CD4-positive, alpha-beta T cell treated with Interleukin-15 for 1 hour (primary cell): ENCODE data around the gene UPK1B.
"Not testable (repeated sequence)": the region's sequence is repeated elsewhere in the genome, so short reads cannot be mapped to it uniquely, and the experiment has no call there.

Experiments used
- DNase-seq: peaks from one replicate; pipeline ENCODE4 v3.0.0-alpha.2; 2020

The UPK1B gene

GRCh38 chr3:119227070-119227850, 53.9 kb downstream of the UPK1B start:
- no peak for DNase-seq

DNA sequence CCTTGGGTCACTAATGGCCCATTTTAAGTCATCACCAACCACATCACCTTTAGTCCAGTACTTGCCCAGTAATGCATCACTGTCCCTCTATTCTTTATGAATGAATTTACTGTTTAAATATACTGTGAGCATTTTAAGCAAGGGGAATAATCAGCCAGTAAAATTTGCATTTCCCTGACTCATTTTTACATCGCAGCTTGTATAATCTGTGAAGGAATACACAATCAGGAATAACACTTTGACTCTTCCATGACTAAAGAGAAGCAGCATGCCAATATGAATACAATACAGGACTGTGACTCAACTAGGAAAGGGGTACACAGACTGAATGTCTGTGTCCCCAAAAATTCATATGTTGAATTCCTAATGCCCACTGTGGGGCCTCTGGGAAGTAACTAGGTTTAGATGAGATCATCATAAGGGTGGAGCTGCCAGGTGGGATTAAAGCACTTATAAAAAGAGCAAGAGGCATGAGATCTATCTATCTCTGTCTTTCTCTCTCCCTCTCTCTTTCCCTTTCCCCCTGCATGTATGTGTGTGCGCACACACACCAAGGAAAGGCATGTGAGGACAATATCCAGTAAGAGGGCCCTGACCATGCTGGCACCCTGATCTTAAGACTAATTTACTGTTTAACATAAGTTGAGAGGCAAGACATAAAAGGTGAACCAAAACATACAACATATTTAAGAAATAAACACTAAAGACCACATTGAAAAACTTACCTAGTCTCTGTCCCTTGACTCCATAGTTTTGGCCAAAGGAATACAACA, 55.2 kb downstream of the UPK1B start:
- DNase-seq = no peak

GRCh38 chr3:119229190-119229589, 55.8 kb downstream of the UPK1B start:
- no peak for DNase-seq

GRCh38 chr3:119230071-119230470, 56.7 kb downstream of the UPK1B start:
- no peak for DNase-seq

DNA sequence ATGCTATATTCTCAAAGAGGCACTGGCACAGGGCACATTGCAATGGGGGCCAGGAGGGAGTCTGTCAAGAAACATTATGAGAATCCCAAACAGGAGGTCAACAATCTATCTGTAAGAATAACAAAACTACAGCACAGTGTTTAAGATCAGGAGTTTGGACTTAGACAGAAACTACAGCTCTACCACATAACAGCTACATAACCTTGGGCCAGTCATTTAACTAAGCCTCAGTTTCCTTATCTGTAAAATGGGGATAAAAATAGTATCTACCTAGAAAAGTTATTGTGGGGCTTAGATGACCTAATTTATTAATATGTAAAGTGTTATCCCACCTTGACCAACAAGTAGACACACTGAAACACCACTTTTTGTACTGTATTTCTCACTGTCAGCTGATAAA, 57.3 kb downstream of the UPK1B start:
- no peak for DNase-seq

- DNase-seq = no peak
Observed at GRCh38 chr3:119234610-119235009, 61.2 kb downstream of the UPK1B start.

DNA sequence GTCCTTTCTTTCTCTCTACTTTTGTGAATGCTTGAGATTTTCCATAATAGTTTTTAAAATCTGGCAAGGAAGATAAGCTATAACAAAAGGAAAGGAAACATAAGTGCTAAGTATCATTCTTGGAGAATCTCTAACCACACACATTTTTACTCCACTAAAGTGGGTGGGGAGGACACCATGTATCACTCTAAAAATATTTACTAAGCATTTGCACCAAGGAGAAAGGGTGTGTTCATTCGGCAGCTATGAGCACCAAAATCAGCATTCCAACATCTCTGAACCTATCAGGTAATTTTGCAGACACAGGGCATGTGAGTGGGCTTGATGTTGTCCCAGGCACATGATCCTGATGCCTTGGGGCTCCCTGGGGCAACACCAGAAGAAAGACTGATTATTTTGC, 61.8 kb downstream of the UPK1B start:
- DNase-seq = no peak

- DNase-seq = peak; percentile 44
Observed at GRCh38 chr3:119236756-119237155, 63.4 kb downstream of the UPK1B start.

DNA sequence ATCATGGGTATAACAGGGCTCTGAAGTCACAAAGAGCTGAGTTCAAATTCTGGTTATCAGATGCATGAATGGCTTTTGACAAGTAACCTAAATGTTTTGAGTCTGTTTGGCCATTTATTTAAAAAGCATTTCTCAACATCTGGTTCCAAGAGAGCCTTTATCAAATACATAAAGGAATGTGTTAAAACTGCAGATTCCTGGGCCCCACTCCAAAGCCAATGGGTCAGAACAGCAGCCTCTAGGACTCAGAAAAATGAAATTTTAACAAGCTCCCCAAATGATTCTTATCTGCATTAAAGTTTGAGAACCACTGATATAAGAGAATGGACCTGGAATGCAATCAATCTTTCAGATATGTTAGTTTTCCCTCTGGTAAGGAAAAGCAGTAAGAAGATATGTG, 63.9 kb downstream of the UPK1B start:
- no peak for DNase-seq

GRCh38 chr3:119238363-119238762, 65.0 kb downstream of the UPK1B start:
- no peak for DNase-seq

- DNase-seq = no peak
Observed at GRCh38 chr3:119239206-119239820, 65.9 kb downstream of the UPK1B start.

DNA sequence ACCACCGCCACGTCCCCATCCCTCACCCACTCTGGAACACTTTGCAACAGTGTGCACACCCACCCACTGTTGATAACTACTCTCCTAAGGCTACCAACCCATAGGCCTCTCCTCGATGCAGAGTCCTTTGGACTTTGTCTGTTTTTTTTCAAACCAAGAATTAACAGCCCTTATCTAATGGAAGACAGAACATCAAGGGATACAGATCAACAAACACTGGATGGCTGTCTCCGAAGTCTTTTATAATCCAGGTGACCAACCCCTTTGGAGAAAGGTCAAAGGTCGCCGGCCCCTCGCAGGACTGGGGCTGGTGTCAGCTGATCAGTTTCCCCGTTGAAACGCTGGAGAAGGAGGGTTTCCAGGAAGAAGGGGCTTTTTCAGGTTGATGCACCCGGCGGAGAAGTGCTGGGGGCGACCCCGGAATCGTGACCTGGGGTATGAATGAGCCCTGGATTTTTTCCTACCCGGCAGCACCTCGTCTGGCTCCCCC, 66.7 kb downstream of the UPK1B start:
- peak; percentile 22 for DNase-seq

DNA sequence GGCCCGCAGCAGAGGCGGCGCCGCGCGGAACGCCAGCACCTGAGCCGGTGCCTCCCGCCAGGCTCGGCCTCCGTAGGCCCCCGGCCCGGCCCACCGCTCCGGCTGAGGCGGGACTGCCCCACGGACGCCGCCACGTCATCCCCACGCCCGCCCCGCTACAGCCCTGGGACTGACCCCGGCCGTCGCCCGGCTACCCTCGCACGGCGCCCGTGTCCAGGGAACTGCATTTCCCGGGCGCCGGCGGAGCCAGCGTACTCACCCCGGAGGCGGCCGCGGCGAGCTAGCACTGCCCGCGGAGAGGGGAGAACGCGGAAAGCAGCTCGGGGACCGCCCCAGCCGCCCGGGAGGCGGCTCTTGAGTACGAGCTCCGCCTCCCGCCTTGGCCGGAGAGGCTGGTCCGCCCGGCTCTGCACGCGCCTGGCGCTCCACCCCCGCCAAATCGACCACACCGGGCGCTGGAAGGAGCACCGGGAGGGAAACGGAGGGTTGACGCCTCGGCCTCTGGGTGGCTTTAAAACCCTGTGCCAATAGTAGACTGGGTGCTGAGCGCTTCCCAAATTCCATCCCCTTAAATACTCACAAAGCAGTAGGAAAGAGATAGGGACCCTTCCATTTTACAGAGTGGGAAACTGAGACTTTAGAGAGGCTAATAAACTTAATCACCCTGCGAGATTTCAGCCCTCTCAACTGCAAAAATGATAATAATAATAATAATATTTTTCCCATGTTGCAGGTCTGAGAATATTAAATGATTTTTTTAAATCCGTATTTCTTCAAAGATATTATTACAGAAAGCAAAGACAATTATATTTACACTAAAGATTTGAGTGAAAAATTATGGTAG, 67.4 kb downstream of the UPK1B start, which contains the start of gene B4GALT4:
TSS of gene B4GALT4 (minus strand) at position 288 of the 844 bp plus-strand sequence. CDS start 10,779 bp downstream, outside the sequence.
- DNase-seq = peak; percentile 75

GRCh38 chr3:119242387-119243057, 69.1 kb downstream of the UPK1B start:
- DNase-seq = not testable (repeated sequence)

GRCh38 chr3:119243058-119243529, 69.7 kb downstream of the UPK1B start:
- not testable (repeated sequence) for DNase-seq

DNA sequence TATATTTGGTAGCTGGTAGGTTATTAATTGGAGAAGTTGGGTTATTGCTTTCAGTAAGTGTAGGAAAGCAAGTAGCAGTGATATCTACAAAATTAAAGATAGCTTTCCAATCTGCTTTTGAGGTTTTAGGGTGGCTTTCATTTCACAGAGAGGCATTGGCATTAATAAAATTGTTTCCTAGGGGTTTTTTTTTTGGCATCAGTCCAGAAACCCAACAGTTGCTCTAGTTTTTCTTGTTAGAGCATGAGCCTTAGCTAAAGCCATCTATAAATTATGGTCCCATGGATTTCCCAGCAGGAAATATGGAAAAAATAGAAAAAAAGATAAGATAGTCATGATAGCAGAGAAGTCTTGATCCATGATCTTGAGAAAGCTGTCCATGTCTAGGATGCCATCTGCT, 70.3 kb downstream of the UPK1B start:
- DNase-seq = no peak

- DNase-seq = no peak
Observed at GRCh38 chr3:119245778-119246177, 72.4 kb downstream of the UPK1B start.
